Left lung (tissue), 10 donors: ENCODE results near the gene TLE6. TPM values are rescaled to one million over a fixed set of nuclear protein-coding genes. Genes with fewer than 3 reads are reported as not detected.
A peak's percentile ranks its signal among the peaks of the same experiment; 100 is the strongest.

Source experiments
- ATAC-seq: fragments of 200-7000 bp; cut with Tn5 transposase; one replicate; pipeline ENCODE4 v1.9.1; 2020; ENCODE audit warnings: moderate library complexity
- DNase-seq, 4 donors: peaks; one replicate each; pipeline ENCODE4 v3.0.0-alpha.2; 2013 to 2020
- H3K27ac ChIP-seq, 2 donors: fragments of 200-600 bp; sonication (generic) in 1 of 2; one replicate each; pipeline versions ENCODE4 v1.5.0 to v1.8.0; 2020 to 2021
- H3K27me3 ChIP-seq, 2 donors: fragments of 200-600 bp; sonication (generic) in 1 of 2; one replicate each; pipeline versions ENCODE4 v1.5.0 to v1.8.0; 2020 to 2021
- H3K36me3 ChIP-seq, 2 donors: fragments of 200-600 bp; sonication (generic) in 1 of 2; one replicate each; pipeline versions ENCODE4 v1.5.0 to v1.8.0; 2020 to 2021
- H3K4me1 ChIP-seq, 2 donors: fragments of 200-600 bp; one replicate each; pipeline ENCODE4 v1.8.0; 2021
- H3K4me3 ChIP-seq, 2 donors: fragments of 200-600 bp; sonication (generic) in 1 of 2; one replicate each; pipeline versions ENCODE4 v1.5.0 to v1.8.0; 2020 to 2021; ENCODE audit warnings: mild to moderate bottlenecking in 1 of 2
- H3K9me3 ChIP-seq, 2 donors: fragments of 200-600 bp; sonication (generic) in 1 of 2; one replicate each; pipeline versions ENCODE4 v1.5.0 to v1.8.0; 2020 to 2021
- intact Hi-C, 2 donors: fragments of 100-400 bp; cut with DNase I; formaldehyde crosslinking; loops; one replicate each; pipeline versions ENCODE4 v1.11.2 to v1.14.2; 2022
- polyA plus RNA-seq, 6 donors: library from polyadenylated mRNA; unstranded; fragments of 120-200 nt; gene quantifications; one replicate each; pipeline ENCODE4 v1.2.1, GENCODE V29; 2013; ENCODE audit not compliant: insufficient read length in 6 of 6
- total RNA-seq, 2 donors: library from RNA; stranded (reverse); fragmentation: NEBNext Ultra II Directional; extraction: Animal tissue kit (Norgen Biotek cat#: 25700); gene quantifications; one replicate each; pipeline ENCODE4 v1.2.1, GENCODE V29; 2021
- TF ChIP-seq, protein P1 (sequence below), 2 donors: fragments of 200-600 bp; sonication (generic) in 1 of 2; IDR thresholded peaks; one replicate each; pipeline versions ENCODE4 v1.5.0 to v1.8.0; 2021; ENCODE audit warnings: antibody characterized with exemption in 2 of 2
- donor health status: DM: no; HTN: yes; CAD: no.
- donor health status: DM: no; HTN: no; CAD: no.

The TLE6 gene
- total and polyA plus RNA-seq, 8 donors: 3.3 to 16.0 (median 10.5) TPM

GRCh38 chr19:2964874-2965273 lies 12.5 kb upstream of the TLE6 start:
- Histone ChIP-seq H3K9me3 (no peaks in the 10 kb centered on the region), H3K36me3 (no peaks in the 10 kb centered on the region), H3K27me3 (no peaks in the 10 kb centered on the region), H3K4me1 (peaks cover 5 to 20% of the 10 kb centered on the region in 2 donors), H3K4me3 (no peak overlapping the region), H3K27ac (no peak overlapping the region)
- intact Hi-C loops: no loop called here
- DNase-seq (no peak), ATAC-seq (no peak)
- TF ChIP-seq, protein P1, sequence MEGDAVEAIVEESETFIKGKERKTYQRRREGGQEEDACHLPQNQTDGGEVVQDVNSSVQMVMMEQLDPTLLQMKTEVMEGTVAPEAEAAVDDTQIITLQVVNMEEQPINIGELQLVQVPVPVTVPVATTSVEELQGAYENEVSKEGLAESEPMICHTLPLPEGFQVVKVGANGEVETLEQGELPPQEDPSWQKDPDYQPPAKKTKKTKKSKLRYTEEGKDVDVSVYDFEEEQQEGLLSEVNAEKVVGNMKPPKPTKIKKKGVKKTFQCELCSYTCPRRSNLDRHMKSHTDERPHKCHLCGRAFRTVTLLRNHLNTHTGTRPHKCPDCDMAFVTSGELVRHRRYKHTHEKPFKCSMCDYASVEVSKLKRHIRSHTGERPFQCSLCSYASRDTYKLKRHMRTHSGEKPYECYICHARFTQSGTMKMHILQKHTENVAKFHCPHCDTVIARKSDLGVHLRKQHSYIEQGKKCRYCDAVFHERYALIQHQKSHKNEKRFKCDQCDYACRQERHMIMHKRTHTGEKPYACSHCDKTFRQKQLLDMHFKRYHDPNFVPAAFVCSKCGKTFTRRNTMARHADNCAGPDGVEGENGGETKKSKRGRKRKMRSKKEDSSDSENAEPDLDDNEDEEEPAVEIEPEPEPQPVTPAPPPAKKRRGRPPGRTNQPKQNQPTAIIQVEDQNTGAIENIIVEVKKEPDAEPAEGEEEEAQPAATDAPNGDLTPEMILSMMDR (IDR thresholded peaks at IDR 0.05): no peak

- no peaks in the 10 kb centered on the region for H3K9me3 ChIP-seq
- H3K36me3 ChIP-seq: no peaks in the 10 kb centered on the region
- H3K4me1 ChIP-seq: peaks cover 15 to 39% of the 10 kb centered on the region in 2 donors
- H3K4me3 ChIP-seq: no peak overlapping the region
- intact Hi-C loops: no loop called here
- ATAC-seq (no peak), DNase-seq (no peak)
- H3K27ac ChIP-seq: no peak overlapping the region
- no peaks in the 10 kb centered on the region for H3K27me3 ChIP-seq
- TF ChIP-seq, protein P1 (IDR thresholded peaks at IDR 0.05): no peak
Observed at GRCh38 chr19:2967972-2968371, 9.4 kb upstream of the TLE6 start.

GRCh38 chr19:2969104-2969504 lies 8.3 kb upstream of the TLE6 start:
- intact Hi-C loops: no loop called here
- ATAC-seq (peak; percentile 21), DNase-seq (peak in 3 of 4 donors; percentile 20 to 93 (median 90))
- H3K4me1 ChIP-seq: peaks cover 15 to 45% of the 10 kb centered on the region in 2 donors
- H3K36me3 ChIP-seq: no peaks in the 10 kb centered on the region
- H3K27ac ChIP-seq: peak overlapping the region; percentile 58
- no peaks in the 10 kb centered on the region for H3K9me3 ChIP-seq
- TF ChIP-seq, protein P1 (IDR thresholded peaks at IDR 0.05): no peak
- no peak overlapping the region for H3K4me3 ChIP-seq
- no peaks in the 10 kb centered on the region for H3K27me3 ChIP-seq

DNA sequence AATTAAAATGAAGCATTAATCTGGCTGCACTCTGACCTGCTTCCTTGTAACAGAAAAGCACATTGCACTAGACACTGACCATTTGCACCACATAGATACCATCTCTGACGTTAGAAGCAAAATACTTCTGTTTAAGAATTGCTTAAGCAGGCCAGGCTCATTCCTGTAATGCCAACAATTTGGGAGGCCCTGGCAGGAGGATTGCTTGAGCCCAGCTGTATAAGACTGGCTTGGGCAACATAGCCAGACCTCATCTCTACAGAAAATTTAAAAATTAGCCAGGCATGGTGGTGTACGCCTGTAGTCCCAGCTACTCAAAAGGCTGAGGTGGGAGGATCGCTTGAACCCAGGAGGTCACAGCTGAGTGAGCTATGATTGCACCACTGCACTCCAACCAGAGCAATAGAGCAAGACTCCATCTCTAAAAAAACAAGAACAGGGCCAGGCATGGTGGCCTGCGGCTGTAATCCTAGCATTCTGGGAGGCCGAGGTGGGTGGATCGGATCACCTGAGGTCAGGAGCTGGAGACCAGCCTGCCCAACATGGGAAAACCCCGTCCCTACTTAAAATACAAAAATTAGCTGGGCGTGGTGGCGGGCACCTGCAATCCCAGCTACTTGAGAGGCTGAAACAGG lies 7.0 kb upstream of the TLE6 start:
- no peaks in the 10 kb centered on the region for H3K27me3 ChIP-seq
- H3K36me3 ChIP-seq: no peaks in the 10 kb centered on the region
- DNase-seq (peak in 1 of 4 donors; percentile 20), ATAC-seq (peak; percentile 18)
- TF ChIP-seq, protein P1 (IDR thresholded peaks at IDR 0.05): no peak
- intact Hi-C loops: no loop called here
- H3K27ac ChIP-seq: peak overlapping the region; percentile 35 to 85
- H3K9me3 ChIP-seq: no peaks in the 10 kb centered on the region
- H3K4me3 ChIP-seq: no peak overlapping the region
- H3K4me1 ChIP-seq: peaks cover 23 to 57% of the 10 kb centered on the region in 2 donors

DNA sequence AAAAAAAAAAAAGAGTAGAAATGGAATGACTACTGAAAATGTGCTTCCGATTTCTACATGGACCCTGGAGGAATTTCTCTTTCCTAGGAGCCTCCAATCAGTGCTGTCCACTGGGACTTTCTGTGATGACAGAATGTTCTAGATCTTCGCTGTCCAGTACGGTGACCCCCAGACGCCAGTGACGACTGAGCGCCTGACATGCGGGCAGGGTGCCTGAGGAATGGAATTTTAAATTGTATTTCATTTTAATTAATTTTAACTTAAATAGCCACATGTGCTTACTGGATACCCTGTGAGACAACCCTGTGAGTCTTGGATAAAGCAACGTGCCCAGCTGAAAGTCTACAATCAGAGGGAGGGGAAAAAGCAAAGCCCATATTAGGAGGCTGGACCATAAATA lies 4.1 kb upstream of the TLE6 start:
- intact Hi-C loops: no loop called here
- DNase-seq: no peak
- H3K4me1 ChIP-seq: peaks cover 35 to 84% of the 10 kb centered on the region in 2 donors
- no peak overlapping the region for H3K4me3 ChIP-seq
- H3K27me3 ChIP-seq: no peaks in the 10 kb centered on the region
- TF ChIP-seq, protein P1 (IDR thresholded peaks at IDR 0.05): no peak
- peak overlapping the region; percentile 51 to 85 for H3K27ac ChIP-seq
- no peaks in the 10 kb centered on the region for H3K9me3 ChIP-seq
- ATAC-seq: no peak
- H3K36me3 ChIP-seq: no peaks in the 10 kb centered on the region
